ENCODE measurements around the gene FAP.

Gene FAP

DNA sequence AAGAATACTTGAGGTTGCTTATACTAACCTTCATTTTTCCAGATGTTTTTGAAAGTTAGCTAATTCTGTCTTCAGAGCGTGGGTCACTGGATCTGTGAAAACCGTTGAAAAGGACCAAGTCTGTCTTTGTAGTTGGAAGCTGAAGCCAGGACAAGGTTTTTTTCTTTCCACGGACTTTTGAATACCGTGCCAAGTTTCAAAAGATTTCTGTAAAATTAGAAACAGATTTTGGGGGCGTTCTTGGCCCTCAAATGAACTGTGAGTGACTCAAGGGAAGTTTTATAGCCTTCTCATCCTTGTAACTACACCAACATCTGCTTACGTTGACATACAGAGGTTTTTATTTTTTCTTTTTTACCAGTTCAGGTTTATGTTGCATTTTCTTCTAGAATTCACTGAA lies at the start of gene FAP:
TSS of gene FAP (minus strand) at position 152 of the 400 bp plus-strand sequence. CDS start at position 34, 118 bp downstream.
- no peak for DNase-seq (ENCODE audit: low read depth in 2 of 2)

DNA sequence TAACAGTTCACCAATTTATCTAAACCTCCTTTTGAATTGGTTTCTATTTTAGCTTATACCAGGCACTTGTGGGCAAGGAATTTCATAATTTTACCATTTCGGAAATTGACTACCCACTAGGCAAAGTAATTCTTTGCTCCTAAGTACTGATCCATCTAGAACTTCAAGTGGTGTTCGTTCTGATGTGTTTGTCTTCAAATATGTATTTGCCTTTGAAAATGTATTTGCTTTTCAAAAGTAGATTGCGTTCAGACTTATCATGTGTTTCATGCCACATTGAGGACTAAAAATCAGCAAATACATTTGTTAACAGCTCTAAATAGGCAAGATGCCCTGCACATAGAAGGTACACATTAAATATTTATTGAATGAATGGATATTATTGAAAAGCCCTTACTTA lies 48.5 kb upstream of the FAP start:
- no peak for DNase-seq (ENCODE audit: low read depth in 2 of 2)

DNA sequence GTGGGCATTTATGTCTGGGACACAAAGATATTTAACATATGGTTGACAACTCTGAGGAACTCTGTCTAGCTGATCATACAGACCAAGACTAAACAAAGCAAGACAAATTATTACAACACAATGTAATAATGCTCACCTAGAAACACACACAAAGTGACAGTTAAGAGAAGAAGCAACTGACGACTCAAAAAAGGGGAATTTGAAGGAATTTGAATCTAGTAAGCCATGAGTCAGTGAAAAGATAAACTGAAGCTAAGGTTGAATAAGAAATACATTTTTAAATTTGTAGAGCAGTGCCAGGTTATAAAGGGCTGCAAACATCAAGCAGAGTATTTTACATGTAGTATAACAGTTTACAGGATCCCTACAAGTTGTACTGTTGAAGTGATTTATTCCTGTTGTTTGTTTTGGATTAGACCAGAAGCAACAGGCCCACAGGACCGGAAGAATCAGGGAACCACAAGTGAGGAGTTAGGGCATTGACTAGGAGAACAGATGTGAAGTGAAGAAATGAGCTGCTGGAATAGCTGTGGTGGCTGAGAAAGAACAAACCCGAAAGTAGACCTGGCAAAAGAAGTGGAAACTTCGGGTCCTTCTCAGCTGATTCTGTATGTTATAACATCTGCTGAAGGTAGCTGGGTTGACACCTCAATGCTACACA lies 39.6 kb upstream of the FAP start:
- DNase-seq (ENCODE audit: low read depth in 2 of 2): no peak

DNA sequence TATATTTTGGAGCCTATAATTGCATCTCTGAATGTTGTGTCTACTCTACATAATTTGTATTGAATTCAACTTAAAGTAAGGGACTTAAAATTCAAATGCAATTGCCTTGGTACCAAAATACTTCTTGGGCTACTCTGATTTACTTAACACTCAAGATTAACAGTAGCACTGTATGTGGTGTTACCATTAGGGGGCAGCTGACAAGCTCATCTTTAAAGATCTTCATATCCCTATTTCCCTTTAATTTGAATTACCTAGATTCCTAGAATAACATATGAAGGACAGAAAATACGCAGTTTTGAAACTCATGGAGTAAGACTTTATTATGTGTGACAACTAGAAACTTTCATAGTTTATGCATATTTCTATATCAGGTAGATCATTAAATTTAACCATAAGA lies 37.4 kb upstream of the FAP start:
- DNase-seq (ENCODE audit: low read depth in 2 of 2): no peak

GRCh38 chr2:162277381-162277780 lies 34.1 kb upstream of the FAP start:
- no peak for DNase-seq (ENCODE audit: low read depth in 2 of 2)

GRCh38 chr2:162267996-162268395 lies 24.8 kb upstream of the FAP start:
- no peak for DNase-seq (ENCODE audit: low read depth in 2 of 2)

DNA sequence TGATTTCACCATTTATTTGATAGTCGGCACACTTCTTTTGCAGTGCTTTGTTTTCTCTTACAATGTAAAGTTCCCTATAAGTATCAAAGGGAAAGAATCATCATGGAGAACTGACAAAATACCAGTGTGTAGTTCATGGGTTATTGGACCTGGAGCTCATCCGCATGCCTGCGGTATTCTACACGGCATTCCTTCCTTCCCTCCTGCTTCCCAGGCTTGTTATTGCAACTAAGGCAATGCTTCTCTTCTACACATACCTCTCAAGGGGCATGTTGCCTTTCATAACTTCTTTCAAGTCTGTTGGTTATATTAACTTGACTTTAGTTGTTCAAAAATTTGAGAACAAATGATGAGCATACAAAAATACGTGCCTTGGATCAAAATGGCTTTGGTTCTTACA lies 24.3 kb upstream of the FAP start:
- DNase-seq (ENCODE audit: low read depth in 2 of 2): no peak

DNA sequence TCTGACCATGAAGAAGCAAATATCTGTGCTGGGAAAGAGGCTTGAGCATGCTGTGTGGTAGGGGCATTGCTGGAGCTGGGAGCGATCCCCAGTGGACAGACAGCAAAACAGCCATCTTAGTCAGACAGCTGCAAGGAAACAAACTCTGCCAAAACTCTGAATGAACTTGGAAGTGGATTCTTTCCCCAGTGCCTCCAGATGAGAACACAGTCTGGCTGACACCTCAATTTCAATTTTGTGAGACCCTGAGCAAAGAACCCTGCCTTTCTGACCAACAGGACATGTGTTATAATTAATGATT lies 23.2 kb upstream of the FAP start:
- no peak for DNase-seq (ENCODE audit: low read depth in 2 of 2)

- no peak for DNase-seq (ENCODE audit: low read depth in 2 of 2)
Measured at GRCh38 chr2:162265666-162266459, 22.6 kb upstream of the FAP start.

- DNase-seq (ENCODE audit: low read depth in 2 of 2): no peak
Measured at GRCh38 chr2:162261032-162261945, 18.0 kb upstream of the FAP start.

DNA sequence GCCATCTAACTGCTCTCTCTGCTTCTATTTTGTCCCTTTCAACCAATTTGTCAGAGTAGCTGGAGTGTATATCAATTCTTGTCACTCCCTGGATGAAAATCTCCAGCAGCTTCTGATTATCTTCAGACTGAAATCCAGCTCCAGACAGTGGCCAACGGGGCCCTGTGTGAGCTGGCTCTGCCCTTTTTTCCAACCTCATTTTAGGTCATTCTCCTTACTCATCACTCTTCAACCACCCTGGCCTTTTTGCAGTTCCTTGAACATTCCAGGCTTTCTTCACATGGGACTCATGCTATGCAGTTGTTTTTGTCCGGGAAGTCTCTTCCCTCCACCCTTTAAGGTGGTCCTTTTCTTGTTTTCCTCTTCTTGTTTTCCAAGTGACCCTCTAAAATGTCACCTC lies 15.4 kb upstream of the FAP start:
- no peak for DNase-seq (ENCODE audit: low read depth in 2 of 2)

GRCh38 chr2:162258169-162258568 lies 14.9 kb upstream of the FAP start:
- no peak for DNase-seq (ENCODE audit: low read depth in 2 of 2)

GRCh38 chr2:162257425-162257824 lies 14.2 kb upstream of the FAP start:
- no peak for DNase-seq (ENCODE audit: low read depth in 2 of 2)

- DNase-seq (ENCODE audit: low read depth in 2 of 2): no peak
Measured at GRCh38 chr2:162256591-162256991, 13.3 kb upstream of the FAP start.

GRCh38 chr2:162254236-162254871 lies 11.1 kb upstream of the FAP start:
- no peak for DNase-seq (ENCODE audit: low read depth in 2 of 2)

GRCh38 chr2:162253435-162253834 lies 10.2 kb upstream of the FAP start:
- no peak for DNase-seq (ENCODE audit: low read depth in 2 of 2)

- DNase-seq (ENCODE audit: low read depth in 2 of 2): no peak
Measured at GRCh38 chr2:162252153-162252552, 8.9 kb upstream of the FAP start.

GRCh38 chr2:162245781-162246180 lies 2.5 kb upstream of the FAP start:
- DNase-seq (ENCODE audit: low read depth in 2 of 2): no peak

DNA sequence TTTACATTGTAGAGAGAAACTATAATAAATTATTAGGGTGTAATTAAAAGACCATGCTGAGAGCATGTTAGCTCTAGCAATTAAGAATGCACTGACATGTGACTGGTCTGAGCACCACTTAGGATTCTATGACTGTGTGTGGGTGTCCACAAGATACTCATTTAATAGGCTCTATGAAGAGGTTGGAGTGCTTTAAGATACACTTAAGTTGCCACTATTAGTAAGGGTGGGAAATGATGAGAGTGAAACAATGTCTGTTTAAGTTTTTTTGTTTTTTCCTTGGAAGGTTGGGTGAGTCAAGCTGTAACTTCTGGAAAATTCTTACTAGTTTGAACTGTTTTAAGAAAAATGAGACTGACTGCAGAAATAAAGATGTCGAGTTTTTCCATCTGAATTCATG lies 1.8 kb upstream of the FAP start:
- DNase-seq (ENCODE audit: low read depth in 2 of 2): no peak

DNA sequence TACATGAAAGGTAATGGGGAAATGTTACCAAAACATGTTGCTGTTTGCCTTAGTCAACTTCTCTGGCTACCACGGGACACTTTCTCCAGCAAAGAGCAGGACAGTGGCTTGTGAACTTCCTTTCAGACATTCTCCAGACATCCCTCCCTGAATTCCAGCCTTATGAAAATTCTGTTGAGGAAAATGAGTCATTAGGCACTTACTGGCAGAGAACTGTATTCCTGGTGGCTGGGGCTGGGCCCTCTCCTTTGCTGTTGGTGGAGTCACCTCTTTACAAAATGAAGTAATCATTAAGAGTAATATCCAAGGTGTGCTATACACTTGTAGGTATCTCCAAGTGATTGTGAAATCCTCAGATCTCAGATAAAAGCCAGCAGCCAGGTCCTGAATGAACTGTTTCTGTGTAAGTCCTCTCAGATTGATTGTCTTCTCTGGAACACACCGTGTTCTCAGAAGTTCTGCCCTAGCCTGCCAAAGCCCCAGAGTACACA lies 1.3 kb upstream of the FAP start:
- no peak for DNase-seq (ENCODE audit: low read depth in 2 of 2)

DNA sequence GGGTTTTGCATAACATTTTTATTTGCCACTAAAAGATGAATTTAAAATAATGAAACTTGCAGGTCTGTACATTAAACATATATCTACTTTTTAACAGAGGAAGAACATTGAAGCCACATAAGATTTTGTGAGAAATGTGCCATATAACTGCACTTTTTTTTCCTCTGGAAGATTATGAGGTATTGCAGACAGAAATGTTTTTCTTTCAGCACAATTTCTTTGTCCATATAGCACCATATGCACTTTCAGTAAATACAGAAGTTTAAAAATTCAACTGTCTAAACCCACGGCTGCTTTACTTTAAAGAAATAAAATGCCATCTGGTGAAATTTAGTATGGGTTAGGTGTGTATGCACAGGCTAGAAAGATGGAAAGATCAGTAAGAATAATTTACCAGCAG lies 470 bp upstream of the FAP start:
- no peak for DNase-seq (ENCODE audit: low read depth in 2 of 2)
